ENCODE measurements around the gene CYP2F1.

DNA sequence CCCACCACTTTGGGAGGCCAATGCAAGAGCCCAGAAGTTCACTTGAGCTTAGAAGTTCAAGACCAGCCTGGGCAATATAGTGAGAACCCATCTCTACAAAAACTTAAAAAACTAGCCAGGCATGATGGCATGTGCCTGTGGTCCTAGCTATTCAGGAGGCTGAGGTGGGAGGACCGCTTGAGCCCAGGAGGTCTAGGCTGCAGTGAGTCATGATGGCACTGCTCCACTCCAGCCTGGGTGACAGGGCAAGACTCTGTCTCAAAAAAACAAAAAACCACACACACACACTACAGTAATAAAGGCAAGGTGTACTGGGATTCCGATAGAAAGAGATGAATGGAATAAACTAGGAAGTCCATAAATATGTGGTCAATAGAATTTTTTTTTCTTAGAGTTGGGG, 35.6 kb downstream of the CYP2F1 start:
- TF ChIP-seq POLR2A (IDR thresholded peaks at IDR 0.05), result no peak
- TF ChIP-seq, protein P1, sequence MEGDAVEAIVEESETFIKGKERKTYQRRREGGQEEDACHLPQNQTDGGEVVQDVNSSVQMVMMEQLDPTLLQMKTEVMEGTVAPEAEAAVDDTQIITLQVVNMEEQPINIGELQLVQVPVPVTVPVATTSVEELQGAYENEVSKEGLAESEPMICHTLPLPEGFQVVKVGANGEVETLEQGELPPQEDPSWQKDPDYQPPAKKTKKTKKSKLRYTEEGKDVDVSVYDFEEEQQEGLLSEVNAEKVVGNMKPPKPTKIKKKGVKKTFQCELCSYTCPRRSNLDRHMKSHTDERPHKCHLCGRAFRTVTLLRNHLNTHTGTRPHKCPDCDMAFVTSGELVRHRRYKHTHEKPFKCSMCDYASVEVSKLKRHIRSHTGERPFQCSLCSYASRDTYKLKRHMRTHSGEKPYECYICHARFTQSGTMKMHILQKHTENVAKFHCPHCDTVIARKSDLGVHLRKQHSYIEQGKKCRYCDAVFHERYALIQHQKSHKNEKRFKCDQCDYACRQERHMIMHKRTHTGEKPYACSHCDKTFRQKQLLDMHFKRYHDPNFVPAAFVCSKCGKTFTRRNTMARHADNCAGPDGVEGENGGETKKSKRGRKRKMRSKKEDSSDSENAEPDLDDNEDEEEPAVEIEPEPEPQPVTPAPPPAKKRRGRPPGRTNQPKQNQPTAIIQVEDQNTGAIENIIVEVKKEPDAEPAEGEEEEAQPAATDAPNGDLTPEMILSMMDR (IDR thresholded peaks at IDR 0.05), result no peak
- no peak for TF ChIP-seq EP300 (IDR thresholded peaks at IDR 0.05)
